H1 (cell line): ENCODE results near the gene CACNG8. TPM values are rescaled to one million over a fixed set of nuclear protein-coding genes. Genes with fewer than 3 reads are reported as not detected.

Experiments
- FOSL1 ChIP-seq: IDR thresholded peaks from 2 replicates; pipeline ENCODE4 v1.6.1; 2011; ENCODE audit warnings: mild to moderate bottlenecking, low read depth, low read length, moderate library complexity; ENCODE audit not compliant: insufficient read depth
- KDM5A ChIP-seq: fragments of 200-600 bp; IDR thresholded peaks from 2 replicates; pipeline ENCODE4 v1.7.1; 2012; ENCODE audit warnings: mild to moderate bottlenecking, low read length, inconsistent platforms, mixed read lengths
- MAX ChIP-seq: IDR thresholded peaks from 2 replicates; pipeline ENCODE4 v1.6.1; 2012; ENCODE audit warnings: inconsistent platforms
- RFX5 ChIP-seq: IDR thresholded peaks from 2 replicates; pipeline ENCODE4 v1.6.1; 2011; ENCODE audit warnings: low read depth, low read length, improper control_type of control experiment, borderline replicate concordance
- SIN3A ChIP-seq, 2 experiments: IDR thresholded peaks in 1 of 2; conservative IDR thresholded peaks in 1 of 2; 2 replicates each; pipeline ENCODE4 v1.6.1; 2011 to 2012; ENCODE audit warnings: low read length in 2 of 2, improper control_type of control experiment in 1 of 2, low read depth in 1 of 2, mild to moderate bottlenecking in 1 of 2
- SIRT6 ChIP-seq: IDR thresholded peaks from one replicate; pipeline ENCODE4 v1.7.1; 2012; ENCODE audit warnings: low read length, inconsistent platforms
- TBP ChIP-seq: IDR thresholded peaks from 2 replicates; pipeline ENCODE4 v1.6.1; 2011; ENCODE audit warnings: low read depth, low read length, improper control_type of control experiment
- polyA plus RNA-seq, 7 experiments: library from polyadenylated mRNA; depleted of rRNA in 3 of 7; stranded (reverse) in 5 of 7; unstranded in 2 of 7; fragments of >200 nt in 5 of 7; fragments of 200-250 nt in 2 of 7; gene quantifications; 1 replicate in 5 of 7; 2 replicates in 1 of 7; 4 replicates in 1 of 7; pipeline versions ENCODE4 v1.2.1 to v1.2.3, GENCODE V29; 2011 to 2013; ENCODE audit warnings: missing spikeins in 2 of 7, mixed read lengths in 2 of 7
- total RNA-seq: library from RNA; stranded (reverse); fragmentation: NEBNext Ultra II Directional; extraction: Animal tissue kit (Norgen Biotek cat#: 25700); gene quantifications from 2 replicates; pipeline ENCODE4 v1.2.1, GENCODE V29; 2021
- TF ChIP-seq, protein P1 (sequence below): fragments of 300-600 bp; sonication (generic); IDR thresholded peaks from 2 replicates; pipeline ENCODE4 v1.7.1; 2012; ENCODE audit warnings: low read length, moderate library complexity, mild to moderate bottlenecking, inconsistent platforms; ENCODE audit not compliant: insufficient replicate concordance

CACNG8 gene
- total and polyA plus RNA-seq, 2 of the 8 experiments (the other 6 are each of a cell fraction or from before 2014, with no cell fraction given) = 0.41 to 4.5 TPM

GRCh38 chr19:54021363-54021762 is 58.6 kb downstream of the CACNG8 start (continued):
- TF ChIP-seq, protein P1, sequence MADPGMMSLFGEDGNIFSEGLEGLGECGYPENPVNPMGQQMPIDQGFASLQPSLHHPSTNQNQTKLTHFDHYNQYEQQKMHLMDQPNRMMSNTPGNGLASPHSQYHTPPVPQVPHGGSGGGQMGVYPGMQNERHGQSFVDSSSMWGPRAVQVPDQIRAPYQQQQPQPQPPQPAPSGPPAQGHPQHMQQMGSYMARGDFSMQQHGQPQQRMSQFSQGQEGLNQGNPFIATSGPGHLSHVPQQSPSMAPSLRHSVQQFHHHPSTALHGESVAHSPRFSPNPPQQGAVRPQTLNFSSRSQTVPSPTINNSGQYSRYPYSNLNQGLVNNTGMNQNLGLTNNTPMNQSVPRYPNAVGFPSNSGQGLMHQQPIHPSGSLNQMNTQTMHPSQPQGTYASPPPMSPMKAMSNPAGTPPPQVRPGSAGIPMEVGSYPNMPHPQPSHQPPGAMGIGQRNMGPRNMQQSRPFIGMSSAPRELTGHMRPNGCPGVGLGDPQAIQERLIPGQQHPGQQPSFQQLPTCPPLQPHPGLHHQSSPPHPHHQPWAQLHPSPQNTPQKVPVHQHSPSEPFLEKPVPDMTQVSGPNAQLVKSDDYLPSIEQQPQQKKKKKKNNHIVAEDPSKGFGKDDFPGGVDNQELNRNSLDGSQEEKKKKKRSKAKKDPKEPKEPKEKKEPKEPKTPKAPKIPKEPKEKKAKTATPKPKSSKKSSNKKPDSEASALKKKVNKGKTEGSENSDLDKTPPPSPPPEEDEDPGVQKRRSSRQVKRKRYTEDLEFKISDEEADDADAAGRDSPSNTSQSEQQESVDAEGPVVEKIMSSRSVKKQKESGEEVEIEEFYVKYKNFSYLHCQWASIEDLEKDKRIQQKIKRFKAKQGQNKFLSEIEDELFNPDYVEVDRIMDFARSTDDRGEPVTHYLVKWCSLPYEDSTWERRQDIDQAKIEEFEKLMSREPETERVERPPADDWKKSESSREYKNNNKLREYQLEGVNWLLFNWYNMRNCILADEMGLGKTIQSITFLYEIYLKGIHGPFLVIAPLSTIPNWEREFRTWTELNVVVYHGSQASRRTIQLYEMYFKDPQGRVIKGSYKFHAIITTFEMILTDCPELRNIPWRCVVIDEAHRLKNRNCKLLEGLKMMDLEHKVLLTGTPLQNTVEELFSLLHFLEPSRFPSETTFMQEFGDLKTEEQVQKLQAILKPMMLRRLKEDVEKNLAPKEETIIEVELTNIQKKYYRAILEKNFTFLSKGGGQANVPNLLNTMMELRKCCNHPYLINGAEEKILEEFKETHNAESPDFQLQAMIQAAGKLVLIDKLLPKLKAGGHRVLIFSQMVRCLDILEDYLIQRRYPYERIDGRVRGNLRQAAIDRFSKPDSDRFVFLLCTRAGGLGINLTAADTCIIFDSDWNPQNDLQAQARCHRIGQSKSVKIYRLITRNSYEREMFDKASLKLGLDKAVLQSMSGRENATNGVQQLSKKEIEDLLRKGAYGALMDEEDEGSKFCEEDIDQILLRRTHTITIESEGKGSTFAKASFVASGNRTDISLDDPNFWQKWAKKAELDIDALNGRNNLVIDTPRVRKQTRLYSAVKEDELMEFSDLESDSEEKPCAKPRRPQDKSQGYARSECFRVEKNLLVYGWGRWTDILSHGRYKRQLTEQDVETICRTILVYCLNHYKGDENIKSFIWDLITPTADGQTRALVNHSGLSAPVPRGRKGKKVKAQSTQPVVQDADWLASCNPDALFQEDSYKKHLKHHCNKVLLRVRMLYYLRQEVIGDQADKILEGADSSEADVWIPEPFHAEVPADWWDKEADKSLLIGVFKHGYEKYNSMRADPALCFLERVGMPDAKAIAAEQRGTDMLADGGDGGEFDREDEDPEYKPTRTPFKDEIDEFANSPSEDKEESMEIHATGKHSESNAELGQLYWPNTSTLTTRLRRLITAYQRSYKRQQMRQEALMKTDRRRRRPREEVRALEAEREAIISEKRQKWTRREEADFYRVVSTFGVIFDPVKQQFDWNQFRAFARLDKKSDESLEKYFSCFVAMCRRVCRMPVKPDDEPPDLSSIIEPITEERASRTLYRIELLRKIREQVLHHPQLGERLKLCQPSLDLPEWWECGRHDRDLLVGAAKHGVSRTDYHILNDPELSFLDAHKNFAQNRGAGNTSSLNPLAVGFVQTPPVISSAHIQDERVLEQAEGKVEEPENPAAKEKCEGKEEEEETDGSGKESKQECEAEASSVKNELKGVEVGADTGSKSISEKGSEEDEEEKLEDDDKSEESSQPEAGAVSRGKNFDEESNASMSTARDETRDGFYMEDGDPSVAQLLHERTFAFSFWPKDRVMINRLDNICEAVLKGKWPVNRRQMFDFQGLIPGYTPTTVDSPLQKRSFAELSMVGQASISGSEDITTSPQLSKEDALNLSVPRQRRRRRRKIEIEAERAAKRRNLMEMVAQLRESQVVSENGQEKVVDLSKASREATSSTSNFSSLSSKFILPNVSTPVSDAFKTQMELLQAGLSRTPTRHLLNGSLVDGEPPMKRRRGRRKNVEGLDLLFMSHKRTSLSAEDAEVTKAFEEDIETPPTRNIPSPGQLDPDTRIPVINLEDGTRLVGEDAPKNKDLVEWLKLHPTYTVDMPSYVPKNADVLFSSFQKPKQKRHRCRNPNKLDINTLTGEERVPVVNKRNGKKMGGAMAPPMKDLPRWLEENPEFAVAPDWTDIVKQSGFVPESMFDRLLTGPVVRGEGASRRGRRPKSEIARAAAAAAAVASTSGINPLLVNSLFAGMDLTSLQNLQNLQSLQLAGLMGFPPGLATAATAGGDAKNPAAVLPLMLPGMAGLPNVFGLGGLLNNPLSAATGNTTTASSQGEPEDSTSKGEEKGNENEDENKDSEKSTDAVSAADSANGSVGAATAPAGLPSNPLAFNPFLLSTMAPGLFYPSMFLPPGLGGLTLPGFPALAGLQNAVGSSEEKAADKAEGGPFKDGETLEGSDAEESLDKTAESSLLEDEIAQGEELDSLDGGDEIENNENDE = no peak
- TF ChIP-seq MAX (no peak), SIN3A (conservative IDR thresholded peaks at IDR 0.05 in 1 of 2, IDR thresholded peaks at IDR 0.05 in 1 of 2; ENCODE audit: low read depth in 1 of 2, low read length in 2 of 2) (no peak), TBP (no peak), SIRT6 (no peak), FOSL1 (no peak), KDM5A (no peak), RFX5 (no peak)
- TF ChIP-seq, all 59 proteins: peak for 0
